Measurements from ENCODE around the gene SIRPB2.

DNA sequence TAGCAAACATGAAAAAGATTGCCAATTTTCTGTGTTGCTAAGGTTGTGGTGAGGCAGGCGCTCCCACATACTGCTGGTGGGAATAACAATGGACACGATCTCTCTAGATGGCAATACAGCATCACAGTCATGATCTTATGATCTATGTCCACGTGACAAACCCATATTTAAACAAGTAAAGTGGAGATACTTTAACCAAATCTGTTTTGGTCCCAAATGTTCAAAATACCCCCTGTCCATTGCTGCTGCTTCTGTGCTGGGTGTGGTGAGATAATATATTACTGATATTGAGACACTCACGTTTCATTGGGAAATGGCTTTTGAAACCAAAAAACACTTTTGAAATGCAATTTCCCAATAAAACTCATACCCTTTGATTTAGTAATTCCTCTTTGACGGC is 43.3 kb upstream of the SIRPB2 start:
- TF ChIP-seq POLR2AphosphoS5 (IDR thresholded peaks at IDR 0.05; ENCODE audit: insufficient read depth, low read depth, low read length) (no peak), EZH2 (IDR thresholded peaks at IDR 0.05; ENCODE audit: borderline replicate concordance, low read depth, low read length, severe bottlenecking) (no peak), GATA2 (IDR thresholded peaks at IDR 0.05; ENCODE audit: insufficient read depth, insufficient read length, low read depth, low read length) (no peak), POLR2A (IDR thresholded peaks at IDR 0.05; ENCODE audit: low read depth, low read length) (no peak), FOS (IDR thresholded peaks at IDR 0.05; ENCODE audit: borderline replicate concordance, insufficient read depth, low read length) (no peak), MYC (IDR thresholded peaks at IDR 0.05; ENCODE audit: low read depth, low read length) (no peak)
- TF ChIP-seq, protein P1, sequence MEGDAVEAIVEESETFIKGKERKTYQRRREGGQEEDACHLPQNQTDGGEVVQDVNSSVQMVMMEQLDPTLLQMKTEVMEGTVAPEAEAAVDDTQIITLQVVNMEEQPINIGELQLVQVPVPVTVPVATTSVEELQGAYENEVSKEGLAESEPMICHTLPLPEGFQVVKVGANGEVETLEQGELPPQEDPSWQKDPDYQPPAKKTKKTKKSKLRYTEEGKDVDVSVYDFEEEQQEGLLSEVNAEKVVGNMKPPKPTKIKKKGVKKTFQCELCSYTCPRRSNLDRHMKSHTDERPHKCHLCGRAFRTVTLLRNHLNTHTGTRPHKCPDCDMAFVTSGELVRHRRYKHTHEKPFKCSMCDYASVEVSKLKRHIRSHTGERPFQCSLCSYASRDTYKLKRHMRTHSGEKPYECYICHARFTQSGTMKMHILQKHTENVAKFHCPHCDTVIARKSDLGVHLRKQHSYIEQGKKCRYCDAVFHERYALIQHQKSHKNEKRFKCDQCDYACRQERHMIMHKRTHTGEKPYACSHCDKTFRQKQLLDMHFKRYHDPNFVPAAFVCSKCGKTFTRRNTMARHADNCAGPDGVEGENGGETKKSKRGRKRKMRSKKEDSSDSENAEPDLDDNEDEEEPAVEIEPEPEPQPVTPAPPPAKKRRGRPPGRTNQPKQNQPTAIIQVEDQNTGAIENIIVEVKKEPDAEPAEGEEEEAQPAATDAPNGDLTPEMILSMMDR (IDR thresholded peaks at IDR 0.05; ENCODE audit: extremely low read depth in 1 of 2, insufficient read depth in 1 of 2, low read depth in 1 of 2, low read length in 2 of 2): no peak
- TF ChIP-seq, protein P2, sequence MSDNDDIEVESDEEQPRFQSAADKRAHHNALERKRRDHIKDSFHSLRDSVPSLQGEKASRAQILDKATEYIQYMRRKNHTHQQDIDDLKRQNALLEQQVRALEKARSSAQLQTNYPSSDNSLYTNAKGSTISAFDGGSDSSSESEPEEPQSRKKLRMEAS (IDR thresholded peaks at IDR 0.05; ENCODE audit: insufficient read depth, insufficient read length): no peak

Data from endothelial cell of umbilical vein (primary cell).